CD4-positive, alpha-beta T cell treated with Interferon gamma for 1 hour (primary cell): ENCODE results near the gene CEP78.
A peak's percentile ranks its signal among the peaks of the same experiment; 100 is the strongest.

ENCODE experiments used
- DNase-seq: peaks from one replicate; pipeline ENCODE4 v3.0.0-alpha.2; 2020

CEP78 gene

DNA sequence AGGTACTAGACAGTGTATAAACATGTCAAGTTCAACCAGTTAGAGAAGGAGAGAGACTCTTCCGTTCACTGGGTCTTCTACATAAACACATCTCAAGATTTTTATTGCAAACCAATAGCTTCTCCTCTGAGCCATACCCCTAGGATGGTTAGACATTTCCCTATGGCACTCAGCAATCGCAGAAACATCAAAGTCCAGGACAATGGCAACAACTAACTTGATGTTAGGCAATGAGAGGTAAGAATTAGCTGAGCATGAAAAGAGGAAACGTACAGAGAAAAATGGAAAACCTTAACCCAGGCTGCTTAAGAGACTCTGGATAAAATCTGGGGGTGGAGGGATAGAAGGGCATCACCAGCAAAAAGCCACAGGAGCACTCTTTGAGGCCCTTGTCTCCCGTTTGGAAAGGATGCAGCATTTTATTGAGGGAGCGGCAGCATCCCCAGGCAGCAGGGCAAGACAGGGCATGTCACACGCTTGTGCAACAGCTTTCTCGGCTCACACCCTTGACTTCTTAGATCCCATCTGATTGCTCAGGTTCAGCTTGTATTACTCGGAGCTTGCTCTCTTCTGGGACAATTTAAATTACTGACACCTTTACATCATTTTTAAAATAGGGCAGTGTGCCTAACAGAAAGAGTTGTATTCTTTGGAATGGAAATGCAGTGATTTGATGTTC, 52.5 kb downstream of the CEP78 start:
- DNase-seq, result no peak

DNA sequence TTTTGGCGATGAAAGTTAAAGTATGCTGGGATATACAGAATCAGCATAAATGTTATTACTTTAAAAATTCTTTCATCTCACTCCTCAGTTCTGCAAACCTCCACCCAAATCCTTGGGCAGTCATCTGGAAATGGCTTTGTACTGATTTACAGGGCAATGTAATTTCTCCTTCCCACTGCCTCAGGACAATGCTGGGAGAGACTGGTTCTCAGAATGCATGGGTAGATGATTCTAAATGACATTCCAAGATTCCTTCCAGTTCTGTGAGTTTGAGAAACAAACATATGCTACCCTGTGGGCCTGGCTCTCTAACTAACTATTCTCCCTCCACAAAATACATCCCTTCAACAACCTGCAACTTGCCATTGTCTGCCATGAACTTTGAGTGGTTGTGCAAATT, 53.6 kb downstream of the CEP78 start:
- no peak for DNase-seq

GRCh38 chr9:78291240-78291925, 55.5 kb downstream of the CEP78 start:
- DNase-seq, result no peak

DNA sequence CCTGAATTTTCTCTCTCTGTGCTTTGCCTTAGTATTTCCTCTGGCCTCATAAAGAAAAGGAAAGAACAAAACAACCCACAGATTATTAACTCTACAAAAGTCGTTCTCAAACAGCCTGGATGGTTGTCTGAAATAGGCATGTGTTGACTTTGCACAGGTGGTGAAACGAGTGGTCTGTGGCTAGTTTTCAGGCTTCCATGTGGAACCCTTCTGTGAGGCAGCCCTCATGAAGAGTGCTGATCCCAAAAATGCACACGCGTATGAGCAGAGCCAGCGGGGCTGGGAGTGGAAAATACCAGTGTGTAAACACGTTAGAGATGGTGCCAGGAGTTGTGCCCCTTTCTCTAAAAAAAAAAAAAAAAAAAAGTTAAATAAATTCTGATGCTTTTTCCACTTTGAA, 56.2 kb downstream of the CEP78 start:
- no peak for DNase-seq

DNA sequence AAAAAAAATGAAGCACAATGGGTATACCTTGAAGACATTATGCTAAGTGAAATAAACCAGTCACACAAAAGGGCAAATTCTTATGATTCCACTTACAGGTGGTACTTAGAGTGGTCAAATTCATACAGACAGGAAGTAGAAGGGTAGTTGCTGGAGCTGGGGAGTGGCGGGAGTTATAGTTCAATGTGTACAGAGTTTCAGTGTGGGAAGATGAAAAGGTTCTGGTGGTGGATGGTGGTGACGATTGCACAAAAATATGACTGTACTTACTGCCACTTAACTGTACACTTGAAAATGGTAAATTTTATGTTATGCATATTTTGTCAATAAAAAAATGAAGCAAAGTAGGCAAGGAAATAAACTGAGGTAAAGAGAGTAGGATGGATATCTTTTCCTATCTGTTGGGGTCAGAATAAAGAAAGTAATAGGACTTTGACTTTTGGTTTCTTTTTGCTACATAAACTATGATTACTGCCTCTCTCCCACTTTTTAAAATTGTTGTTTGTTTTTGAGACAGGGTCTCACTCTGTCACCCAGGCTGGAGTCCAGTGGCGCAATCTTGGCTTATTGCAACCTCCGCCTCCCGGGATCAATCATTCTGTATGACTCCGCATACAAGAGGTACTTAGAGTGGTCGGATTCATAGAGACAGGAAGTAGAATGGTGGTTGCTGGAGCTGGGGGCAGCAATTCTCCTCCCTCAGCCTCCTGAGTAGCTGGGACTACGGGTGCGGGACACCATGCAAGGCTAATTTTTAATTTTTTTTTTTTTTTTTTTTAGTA, 57.0 kb downstream of the CEP78 start:
- no peak for DNase-seq

GRCh38 chr9:78294290-78295176, 58.7 kb downstream of the CEP78 start:
- DNase-seq, result no peak

DNA sequence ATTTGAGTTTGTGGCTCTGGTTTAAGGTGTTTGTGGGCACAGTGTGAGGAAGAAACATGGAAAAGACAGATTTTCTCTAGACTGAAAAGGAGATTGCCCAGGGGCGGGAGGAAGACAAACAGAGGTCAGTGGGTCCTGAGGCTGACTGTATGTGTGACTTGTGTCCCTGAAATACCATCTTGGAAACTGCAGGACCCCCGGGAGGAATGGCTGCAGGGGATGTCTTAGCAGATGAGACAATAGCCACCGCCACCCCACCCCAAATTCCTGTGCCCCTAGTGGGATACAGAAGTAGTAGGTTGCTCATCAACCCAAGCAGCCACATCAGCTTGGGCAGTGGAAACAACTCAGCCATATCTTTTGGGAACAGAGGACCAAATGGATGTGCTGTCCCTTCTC, 59.3 kb downstream of the CEP78 start:
- no peak for DNase-seq

DNA sequence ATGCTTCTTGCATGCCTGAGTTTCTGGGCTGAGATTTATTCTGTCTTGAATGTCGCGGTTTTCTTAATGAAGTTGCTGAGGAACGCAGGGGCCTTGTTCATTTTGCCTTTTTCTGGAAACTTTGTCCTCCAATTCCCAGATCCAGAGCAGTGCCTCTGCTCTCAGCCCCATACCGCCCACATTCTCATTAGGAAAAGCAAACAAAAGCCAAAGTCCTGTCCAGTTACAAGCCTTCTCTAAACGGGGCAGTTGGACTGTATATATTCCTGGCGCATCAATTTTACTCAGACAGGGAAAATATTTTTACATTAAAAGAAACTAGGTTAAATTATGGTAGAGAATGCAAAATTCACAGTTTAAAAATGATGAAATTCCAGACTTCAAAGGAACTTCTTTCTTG, 59.9 kb downstream of the CEP78 start:
- DNase-seq, result no peak

- DNase-seq, result no peak
Observed at GRCh38 chr9:78296201-78296892, 60.5 kb downstream of the CEP78 start.

- peak; percentile 86 for DNase-seq
Observed at GRCh38 chr9:78296893-78297671, 61.2 kb downstream of the CEP78 start, which contains the start of gene PSAT1. Gene PSAT1, plus strand, starts transcription at chr9:78297125. Its CDS starts 86 bp downstream, at chr9:78297211.

DNA sequence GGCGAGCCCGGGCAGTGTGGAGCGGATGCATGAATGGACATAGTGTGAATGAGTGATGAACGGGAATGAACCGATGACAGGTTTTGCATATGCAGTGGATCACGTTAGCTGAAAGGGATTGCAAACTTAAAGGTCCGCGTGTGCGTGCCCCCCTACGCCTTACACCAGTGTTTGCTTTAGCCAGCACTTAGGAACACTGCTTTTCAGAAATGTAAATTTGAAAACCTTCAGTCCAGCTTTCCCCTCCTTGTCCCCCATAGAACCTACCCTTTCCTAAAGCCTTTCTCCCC, 61.7 kb downstream of the CEP78 start:
- DNase-seq, result no peak

DNA sequence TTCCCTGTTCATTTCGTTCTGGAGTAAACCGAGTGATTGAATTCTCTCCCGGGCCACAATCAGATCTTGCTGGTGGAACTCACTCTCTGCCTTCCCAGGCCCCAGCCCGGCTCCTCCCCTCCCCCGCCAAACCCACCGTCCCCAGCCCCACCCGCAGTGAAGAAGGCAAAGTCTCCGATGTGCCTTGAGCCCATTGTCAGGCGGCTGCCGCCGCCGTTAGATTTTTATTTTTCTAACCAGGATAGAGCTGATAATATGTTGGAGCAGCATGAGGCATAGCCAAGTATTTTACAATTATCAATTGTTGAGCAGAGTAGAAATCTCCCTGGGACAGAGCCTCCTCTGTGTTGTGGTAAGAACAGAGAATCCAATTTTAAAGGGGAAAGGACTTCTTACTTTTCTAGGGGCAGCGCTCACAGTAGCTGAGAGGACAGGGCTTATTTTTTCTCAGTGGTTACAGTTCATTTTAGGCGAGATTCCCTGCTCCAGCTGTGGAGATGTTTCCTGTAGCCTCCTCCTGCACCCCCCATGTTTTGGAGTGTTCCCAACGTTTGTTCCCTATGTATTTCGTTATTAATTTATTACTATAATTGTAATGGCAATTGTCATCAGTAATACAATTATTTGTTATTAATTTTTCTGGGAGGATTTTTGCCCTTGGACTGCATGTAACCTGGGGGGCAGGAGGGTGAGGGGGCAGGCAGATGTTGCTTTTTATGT, 62.3 kb downstream of the CEP78 start:
- DNase-seq, result no peak

GRCh38 chr9:78300209-78300608, 64.3 kb downstream of the CEP78 start:
- DNase-seq, result no peak

DNA sequence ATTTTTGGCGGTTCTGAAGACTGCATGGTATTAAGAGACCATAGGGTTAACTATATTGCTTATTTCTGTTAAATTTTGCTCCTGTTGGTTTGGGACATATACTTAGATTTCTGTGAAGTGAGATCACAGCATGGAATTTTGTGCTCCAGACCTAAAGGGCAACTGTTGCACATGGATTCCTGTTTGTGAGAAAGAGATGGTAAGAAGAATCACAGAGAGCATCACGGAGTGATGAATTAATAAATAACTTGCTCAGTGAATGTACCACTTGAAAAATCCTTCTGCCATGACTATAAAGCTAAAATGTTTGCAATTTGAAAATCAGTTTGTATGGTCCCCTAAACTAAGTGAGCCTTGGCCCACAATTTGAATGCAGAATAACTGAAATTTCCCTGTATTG, 65.6 kb downstream of the CEP78 start:
- DNase-seq, result no peak

- no peak for DNase-seq
Observed at GRCh38 chr9:78303377-78304062, 67.6 kb downstream of the CEP78 start.

- DNase-seq, result no peak
Observed at GRCh38 chr9:78304357-78304756, 68.5 kb downstream of the CEP78 start.

- DNase-seq, result no peak
Observed at GRCh38 chr9:78306222-78307076, 70.6 kb downstream of the CEP78 start.

DNA sequence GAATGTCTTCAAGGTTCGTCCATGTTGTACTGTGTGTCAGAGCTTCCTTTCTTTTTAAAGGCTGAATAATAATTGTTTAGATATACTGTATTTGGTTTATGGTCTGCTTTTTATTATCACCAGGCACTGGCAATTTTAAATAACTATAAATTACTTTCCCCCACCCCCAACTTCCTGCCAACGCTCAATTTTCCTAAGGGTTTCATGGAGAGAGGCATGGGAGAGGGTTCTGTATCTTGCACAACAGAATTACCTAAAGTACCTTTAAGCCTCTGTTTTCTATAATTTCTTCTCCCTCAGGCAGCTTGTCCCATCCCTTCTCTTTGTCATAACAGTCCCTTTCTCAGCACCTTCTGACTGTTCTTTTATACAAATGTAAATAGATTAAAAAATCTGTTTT, 71.5 kb downstream of the CEP78 start:
- no peak for DNase-seq

DNA sequence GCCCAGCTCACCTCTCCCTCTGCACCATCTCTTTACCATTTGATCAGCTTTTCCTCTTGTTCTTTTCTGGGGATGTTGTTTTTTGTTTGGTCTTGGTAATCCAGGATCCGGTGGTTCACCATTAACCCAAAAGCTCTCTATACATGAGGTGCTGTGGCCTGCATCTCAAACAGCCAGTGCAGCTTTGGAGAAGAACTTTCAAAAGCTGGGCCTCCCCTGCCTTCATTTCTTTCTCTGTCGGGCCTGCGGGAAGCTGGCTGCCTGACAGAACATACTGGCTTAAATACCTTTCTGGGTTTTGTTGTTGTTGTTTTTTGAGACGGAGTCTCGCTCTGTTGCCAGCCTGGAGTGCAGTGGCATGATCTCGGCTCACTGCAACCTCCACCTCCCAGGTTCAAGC, 73.2 kb downstream of the CEP78 start:
- no peak for DNase-seq
